SW 1271 (cell line): ENCODE results near the gene MAPK6.
"Not testable (repeated sequence)": the region's sequence is repeated elsewhere in the genome, so short reads cannot be mapped to it uniquely, and the experiment has no call there.

ENCODE experiments used
- DNase-seq, 2 experiments: peaks; one replicate each; lab custom pipeline; 2025; lab: John Stamatoyannopoulos, UW

MAPK6 gene

GRCh38 chr15:52080031-52080430 lies 61.0 kb downstream of the MAPK6 start:
- DNase-seq, result no peak

GRCh38 chr15:52080706-52081392 lies 61.8 kb downstream of the MAPK6 start:
- no peak for DNase-seq

- no peak for DNase-seq
Observed at GRCh38 chr15:52082197-52083036, 63.4 kb downstream of the MAPK6 start.

- DNase-seq, result not testable (repeated sequence)
Observed at GRCh38 chr15:52083037-52083359, 64.0 kb downstream of the MAPK6 start.

GRCh38 chr15:52083603-52084002 lies 64.6 kb downstream of the MAPK6 start:
- DNase-seq, result no peak

- no peak for DNase-seq
Observed at GRCh38 chr15:52085299-52085698, 66.3 kb downstream of the MAPK6 start.

GRCh38 chr15:52086011-52086786 lies 67.2 kb downstream of the MAPK6 start:
- no peak for DNase-seq

GRCh38 chr15:52090193-52090592 lies 71.2 kb downstream of the MAPK6 start:
- no peak for DNase-seq

GRCh38 chr15:52093167-52093538 lies 74.1 kb downstream of the MAPK6 start:
- no peak for DNase-seq

- peak; percentile 30 to 66 for DNase-seq
Observed at GRCh38 chr15:52093539-52094510, 74.8 kb downstream of the MAPK6 start.

GRCh38 chr15:52094811-52095584 lies 76.0 kb downstream of the MAPK6 start:
- DNase-seq, result no peak

- DNase-seq, result no peak
Observed at GRCh38 chr15:52095597-52096262, 76.7 kb downstream of the MAPK6 start.

- DNase-seq, result not testable (repeated sequence)
Observed at GRCh38 chr15:52096536-52096935, 77.5 kb downstream of the MAPK6 start.

GRCh38 chr15:52097180-52097579 lies 78.2 kb downstream of the MAPK6 start:
- DNase-seq, result no peak

GRCh38 chr15:52098323-52098722 lies 79.3 kb downstream of the MAPK6 start:
- no peak for DNase-seq

- DNase-seq, result no peak
Observed at GRCh38 chr15:52099651-52100272, 80.7 kb downstream of the MAPK6 start.

GRCh38 chr15:52100807-52101442 lies 81.9 kb downstream of the MAPK6 start:
- DNase-seq, result peak in 1 of 2 experiments; percentile 16

GRCh38 chr15:52101542-52102323 lies 82.7 kb downstream of the MAPK6 start:
- no peak for DNase-seq
